Ammon's horn (tissue), 1 donor: Measurements from ENCODE around the gene TMSB4X.
"Not testable (repeated sequence)": the region's sequence is repeated elsewhere in the genome, so short reads cannot be mapped to it uniquely, and the experiment has no call there.

Source experiments
- DNase-seq: peaks from one replicate; pipeline ENCODE4 v3.0.0-alpha.2; 2016; ENCODE audit warnings: low spot score

TMSB4X gene

DNA sequence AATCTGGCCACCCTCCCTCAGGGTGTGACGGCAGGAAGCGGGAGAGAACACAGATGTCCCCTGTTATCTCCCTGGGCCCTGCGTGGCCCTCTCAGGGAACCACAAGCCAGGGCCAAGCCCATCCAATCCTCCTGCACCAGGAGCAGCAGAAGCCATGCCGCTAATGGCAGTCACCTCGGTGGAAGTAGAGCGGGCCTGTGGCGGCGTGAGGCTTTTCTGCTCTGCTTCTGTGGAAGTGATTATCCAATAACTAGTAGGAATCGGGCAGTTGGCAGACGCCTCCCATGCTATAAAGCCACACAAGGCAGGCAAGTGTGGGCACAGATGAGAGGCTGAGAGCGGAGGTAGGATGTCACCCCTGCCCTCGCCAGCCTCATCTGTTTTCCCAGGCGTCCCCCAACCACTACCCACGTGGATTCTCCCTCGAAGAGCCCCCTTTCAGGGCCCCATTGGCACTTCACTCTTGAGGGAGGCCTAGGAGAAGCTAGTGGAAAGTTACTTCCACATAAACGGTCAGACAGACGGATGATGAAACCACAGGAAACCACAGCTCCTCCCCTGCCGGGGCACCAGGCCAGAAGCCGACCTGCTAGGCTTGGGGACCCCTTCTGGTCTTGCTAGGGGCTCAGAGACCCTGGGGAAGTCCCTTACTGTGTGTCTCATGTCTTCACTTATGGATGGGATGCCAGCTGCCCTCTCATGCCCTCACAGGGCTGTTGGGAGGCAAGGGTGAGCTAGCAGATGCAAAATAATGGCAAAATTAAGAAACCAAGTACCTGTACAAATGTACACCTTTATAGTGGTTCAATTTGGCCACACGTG, 18.8 kb upstream of the TMSB4X start:
- no peak for DNase-seq

DNA sequence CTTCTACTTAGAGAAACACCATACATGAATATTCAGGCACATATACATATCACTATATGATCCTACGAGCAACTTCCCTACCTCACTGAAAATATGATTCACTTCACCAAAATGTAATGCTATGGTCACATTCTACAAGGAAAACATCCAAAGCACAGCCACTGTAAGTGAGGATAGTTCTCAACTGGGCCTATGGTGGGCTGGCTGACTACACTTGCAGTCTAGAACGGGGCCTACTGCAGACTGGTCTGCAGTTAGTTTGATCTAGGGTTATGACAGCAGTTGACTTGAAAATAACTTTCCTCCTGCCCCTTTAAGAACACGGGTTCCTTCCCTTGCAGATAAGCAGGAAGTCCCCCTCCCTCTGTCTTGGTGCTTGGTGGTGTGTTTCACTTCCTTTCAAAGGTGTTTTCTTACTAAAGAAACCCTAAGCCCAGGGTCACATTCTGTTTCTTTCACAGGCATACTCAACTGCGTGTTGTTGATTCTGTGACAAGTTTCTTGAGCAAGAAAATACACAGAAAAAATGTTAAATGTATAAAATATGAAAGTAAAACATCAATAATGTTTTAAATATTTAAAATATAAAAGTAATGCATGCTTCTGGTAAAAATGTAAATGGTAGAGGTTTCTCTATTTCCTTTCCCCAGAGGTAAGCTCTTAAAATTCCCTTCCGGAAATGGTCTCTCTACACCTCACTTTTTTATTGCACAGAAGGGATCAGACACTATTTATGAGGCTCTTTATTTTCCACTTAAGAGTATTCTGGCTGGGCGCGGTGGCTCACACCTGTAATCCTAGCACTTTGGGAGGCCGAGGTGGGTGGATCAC, 18.0 kb upstream of the TMSB4X start:
- no peak for DNase-seq

DNA sequence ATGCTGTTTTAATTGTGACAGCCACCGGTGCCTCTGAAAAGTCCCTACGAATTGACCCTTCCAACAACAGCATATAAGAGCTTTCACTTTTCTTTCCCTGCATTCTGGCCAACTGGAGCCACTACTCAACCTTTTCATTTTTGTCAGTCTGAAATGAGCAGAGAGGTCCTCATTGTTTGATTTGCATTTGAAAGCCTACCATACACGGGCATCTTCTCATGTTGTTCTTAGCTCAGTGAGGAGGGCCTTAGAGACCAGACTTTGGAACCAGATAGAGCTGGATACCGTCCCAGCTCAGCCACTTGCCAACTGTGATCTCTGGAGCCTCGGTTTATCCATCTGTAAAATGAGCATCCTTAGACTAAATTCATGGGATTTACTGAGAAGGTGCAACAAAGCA, 16.9 kb upstream of the TMSB4X start:
- no peak for DNase-seq

DNA sequence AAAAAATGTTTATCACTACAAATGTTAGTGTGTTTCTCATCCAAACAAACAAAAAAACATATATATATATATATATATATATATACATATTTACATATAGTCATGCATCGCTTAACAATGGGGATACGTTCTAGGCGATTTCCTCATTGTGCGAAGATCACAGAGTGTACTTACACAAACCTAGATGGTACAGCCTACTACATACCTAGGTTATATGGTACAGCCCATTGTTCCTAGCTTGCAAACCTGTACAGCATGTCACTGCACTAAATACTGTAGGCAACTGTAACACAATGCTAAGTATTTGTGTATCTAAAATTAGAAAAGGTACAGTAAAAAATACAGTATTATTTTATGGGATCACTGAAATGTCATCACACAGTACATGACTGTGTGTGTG, 16.4 kb upstream of the TMSB4X start:
- DNase-seq = no peak

- no peak for DNase-seq
Measured at GRCh38 chrX:12961196-12961718, 13.7 kb upstream of the TMSB4X start.

GRCh38 chrX:12962041-12962504, 12.8 kb upstream of the TMSB4X start:
- no peak for DNase-seq

- not testable (repeated sequence) for DNase-seq
Measured at GRCh38 chrX:12963210-12963850, 11.6 kb upstream of the TMSB4X start.

DNA sequence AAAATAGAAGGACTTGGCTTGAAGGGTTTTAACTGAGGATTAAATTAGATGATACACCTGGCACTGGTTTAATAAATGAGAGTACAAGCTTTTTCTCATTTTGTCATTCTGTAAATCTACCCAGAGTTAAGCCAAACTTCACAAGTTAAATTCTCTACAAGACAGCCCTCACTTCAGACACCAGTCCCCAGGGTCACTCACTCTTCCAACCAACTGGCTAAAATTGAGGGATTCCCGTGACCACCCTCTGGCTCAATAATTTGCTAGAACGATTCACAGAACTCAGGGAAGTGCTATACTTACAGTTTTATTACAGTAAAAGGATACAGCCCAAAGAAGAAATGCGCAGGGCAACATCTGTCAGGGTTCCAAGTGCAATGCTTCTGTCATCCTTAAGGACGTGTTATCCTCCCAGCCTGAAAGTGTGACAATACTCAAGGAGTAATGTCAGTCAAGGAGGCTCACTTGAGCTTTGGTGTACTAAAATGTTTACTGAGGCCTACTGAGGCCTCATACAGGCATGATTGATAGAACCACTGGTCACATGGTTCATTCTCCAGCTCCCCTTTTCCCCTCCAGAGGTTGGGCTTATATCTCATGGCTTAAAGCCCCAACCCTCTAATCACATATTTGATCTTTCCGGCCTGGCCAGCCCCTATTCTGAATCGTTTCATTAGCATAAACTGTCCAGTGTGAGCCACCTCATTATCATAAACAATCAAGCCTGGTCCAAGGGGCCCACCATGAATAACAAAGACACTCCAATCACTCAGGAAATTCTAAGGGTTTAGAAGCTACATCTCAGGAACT, 9.6 kb upstream of the TMSB4X start:
- no peak for DNase-seq

GRCh38 chrX:12966151-12966550, 8.8 kb upstream of the TMSB4X start:
- no peak for DNase-seq

DNA sequence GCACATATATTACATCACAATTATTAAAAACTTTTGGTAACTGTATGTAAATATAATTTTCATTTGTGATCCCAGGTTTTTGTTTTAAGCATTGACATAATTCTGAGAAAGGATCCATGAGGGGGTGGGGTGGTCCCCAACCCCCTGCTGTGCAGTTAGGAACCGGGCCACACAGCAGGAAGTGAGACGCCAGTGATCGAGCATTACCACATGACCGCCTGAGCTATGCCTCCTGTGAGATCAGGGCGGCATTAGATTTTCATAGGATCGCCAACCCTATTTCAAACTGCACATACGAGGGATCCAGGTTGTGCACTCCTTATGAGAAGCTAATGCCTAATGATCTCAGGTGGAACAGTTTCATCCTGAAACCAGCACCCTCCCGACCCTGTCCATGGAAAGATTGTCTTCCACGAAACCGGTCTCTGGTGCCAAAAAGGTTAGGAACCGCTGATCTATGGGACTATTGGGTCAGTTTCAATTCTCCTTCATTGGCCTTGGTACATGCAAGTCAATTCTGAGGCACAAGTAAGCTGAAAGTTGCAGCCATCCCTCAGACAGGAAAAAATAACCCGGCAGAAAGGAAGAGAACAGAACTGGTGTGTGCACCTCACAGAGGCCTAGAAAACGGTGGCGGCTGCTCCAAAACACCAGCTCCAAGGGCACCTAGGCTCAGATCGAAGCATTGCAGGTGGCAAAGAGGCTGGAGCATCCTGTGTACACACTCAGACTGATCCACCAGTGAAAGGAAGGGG, 7.0 kb upstream of the TMSB4X start:
- DNase-seq = no peak

DNA sequence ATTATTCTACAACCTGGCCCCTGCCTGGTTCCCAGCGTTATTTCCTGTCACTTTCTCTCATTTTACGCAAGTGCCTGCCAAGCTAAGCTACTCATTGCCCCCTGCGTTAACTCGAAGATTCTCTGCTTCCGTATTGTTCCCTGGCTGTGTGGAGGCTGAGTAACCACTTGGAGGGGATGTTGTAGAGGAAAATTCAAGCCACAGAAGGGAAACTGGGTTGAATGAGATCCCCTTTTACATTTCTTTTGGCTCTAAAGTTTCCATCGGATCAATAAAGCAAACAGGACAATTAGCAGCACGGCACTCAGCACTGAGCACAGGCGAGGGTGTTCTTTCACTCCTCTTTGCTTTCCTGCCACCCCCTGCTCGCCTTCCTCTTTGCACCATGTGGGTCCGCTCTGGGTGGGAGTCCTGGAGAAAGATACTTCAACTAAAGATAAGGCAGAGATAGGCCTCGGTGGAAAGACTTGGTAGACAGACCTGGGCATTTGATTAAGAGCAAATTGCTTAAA, 4.2 kb upstream of the TMSB4X start:
- DNase-seq = peak; percentile 80

- no peak for DNase-seq
Measured at GRCh38 chrX:12971282-12972003, 3.5 kb upstream of the TMSB4X start.

DNA sequence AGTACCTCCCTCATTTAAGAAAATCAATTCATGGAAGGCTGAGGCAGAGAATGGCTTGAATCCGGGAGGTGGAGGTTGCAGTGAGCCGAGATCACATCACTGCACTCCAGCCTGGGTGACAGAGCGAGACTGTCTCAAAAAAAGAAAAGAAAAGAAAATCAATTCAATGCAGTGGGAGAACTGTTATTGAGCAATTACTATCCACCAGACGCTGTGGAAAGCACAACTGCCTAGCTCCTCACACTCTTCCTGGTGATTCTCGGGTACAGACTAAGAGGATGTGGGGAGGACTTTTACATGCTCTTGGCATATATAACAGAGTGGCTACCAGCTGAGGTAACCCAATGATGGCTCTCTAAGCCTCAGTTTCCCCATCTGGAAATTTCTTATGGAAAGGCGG, 2.7 kb upstream of the TMSB4X start:
- no peak for DNase-seq

DNA sequence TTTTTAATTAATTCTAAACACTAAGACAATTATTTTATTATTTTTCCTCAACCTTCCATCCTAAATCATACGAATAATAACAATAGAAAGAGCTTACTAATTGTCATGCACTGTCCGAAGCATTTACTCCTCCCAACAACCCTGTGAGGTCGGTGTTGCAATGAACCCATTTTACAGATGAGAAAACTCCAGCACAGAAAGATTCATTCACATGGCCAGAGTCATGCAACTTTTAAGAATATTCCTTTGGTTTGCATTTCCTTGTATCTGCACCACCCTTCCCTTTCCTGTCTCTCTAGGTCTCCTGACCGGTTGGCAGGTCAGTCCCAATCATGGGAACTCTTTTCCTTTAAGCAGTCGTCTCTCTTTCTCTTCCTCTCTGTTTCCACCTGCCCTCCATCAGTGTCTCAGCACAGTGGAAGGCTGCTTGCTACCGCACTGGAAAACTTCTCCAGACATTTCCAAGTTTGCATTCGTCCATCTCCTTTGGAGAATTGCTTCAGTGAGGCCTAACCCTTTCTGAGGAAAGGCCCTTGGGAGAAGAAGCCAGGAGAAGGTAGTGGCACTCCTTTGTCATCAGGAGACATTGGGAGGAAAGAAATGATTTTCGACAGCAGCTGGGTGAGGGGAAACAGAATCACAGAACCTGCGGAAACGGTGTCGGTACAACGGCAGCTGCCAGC, 1.9 kb upstream of the TMSB4X start:
- DNase-seq = no peak

DNA sequence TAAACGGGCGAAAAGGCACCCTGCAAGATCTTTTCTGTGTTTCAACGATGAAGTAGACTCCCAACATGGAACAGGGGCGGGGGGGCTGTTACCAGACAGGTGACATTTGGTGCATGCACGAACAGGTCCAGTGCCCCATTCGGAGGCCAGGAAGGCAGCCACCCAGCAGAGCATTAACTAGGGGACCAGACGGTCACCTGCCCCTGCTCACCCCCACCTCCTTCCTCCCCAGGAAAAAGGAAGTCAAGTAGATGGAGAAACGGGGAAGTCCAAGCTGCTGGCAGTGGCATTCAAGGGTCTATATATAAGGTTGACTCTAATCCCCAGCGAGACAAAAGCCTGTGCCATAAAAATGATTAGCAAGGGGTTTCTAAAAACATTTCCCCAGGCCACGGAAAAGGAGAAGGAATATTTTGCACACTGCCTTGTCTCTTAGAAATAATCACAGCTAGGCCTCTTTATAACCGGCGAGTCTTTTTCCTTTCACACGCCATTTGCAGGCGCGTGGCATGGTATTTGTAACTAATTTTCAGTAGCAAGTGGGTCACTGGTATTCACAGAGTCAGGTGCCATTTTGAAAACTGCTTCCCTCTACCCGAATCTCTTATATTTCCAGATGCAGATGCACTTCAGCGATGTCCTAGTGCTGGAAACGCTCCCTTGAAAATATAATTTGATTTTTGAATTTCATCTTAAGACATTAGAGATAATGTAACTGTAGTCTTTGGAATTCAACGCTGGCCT, 1.2 kb upstream of the TMSB4X start:
- DNase-seq = no peak

- no peak for DNase-seq
Measured at GRCh38 chrX:12974305-12974795, 560 bp upstream of the TMSB4X start.

DNA sequence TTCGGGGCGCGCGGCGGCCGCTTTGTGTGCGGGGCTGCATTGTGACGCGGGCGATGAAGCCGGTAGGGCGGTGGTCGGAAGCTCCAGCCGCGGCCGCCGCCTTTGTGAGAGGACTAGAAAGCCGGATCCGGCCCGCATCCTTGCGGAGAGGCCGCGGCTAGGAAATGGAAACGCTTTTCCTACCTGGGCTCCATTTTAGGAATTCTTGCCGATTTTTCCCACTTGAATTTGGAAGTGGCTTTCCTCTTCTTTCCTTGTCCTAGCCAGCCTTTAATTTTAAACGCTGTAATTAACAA, 708 bp downstream of the TMSB4X start:
- DNase-seq = no peak

DNA sequence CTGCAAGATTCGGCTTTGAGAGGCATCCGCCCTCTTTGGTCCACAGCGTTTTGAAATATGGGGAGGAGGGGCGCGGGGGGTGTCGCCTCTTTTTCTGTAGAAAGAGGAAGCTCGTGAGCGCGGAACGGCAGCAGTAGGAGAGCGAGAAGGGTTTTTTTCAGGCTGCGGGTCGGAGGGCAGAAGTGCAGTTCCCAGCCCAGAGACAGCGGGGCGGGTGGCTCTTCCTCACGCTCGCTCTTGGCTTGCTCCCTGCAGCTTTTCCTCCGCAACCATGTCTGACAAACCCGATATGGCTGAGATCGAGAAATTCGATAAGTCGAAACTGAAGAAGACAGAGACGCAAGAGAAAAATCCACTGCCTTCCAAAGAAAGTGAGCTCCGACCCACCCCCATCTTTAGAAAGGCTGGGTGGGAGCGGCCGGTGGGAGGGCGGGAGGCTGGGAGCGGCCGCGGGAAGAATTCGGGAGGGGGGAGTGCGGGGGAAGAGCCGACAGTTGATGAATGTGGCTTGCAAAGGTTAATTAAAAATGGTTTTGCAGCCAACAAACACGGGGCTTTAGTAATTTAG, 1.2 kb downstream of the TMSB4X start:
- no peak for DNase-seq
